Measurements from ENCODE around the gene GATAD2A. TPM values are rescaled to one million over a fixed set of nuclear protein-coding genes. Genes with fewer than 3 reads are reported as not detected.

GATAD2A gene
- total and polyA plus RNA-seq, 2 donors (not counting 1 experiment from before 2014, with no cell fraction given): 31.7 to 63.5 TPM

- Histone ChIP-seq H4K20me1 (ENCODE audit: control insufficient read depth, extremely low read depth, insufficient read depth, low read length) (no peaks in the 10 kb centered on the region), H3K36me3 (ENCODE audit: control insufficient read depth, insufficient read depth, low read length) (peaks cover 24% of the 10 kb centered on the region), H3K4me3 (replicated peaks in 1 of 4; ENCODE audit: control extremely low read depth in 1 of 4, insufficient read depth in 1 of 4, low read depth in 3 of 4, low read length in 4 of 4) (no peak overlapping the region), H3K4me1 (ENCODE audit: control insufficient read depth, extremely low read depth, insufficient read depth, low read length) (peaks cover 25% of the 10 kb centered on the region), H3K27me3 (ENCODE audit: control insufficient read depth, insufficient read depth, low read length) (no peaks in the 10 kb centered on the region), H3K27ac (ENCODE audit: insufficient read depth, low read length) (no peak overlapping the region), H3K9ac (ENCODE audit: insufficient read depth, low read length) (no peak overlapping the region), H2AFZ (ENCODE audit: low read length) (no peak overlapping the region), H3K9me3 (ENCODE audit: control insufficient read depth, insufficient read depth, low read depth, low read length) (no peaks in the 10 kb centered on the region), H3K79me2 (ENCODE audit: control insufficient read depth, insufficient read depth, low read length) (peaks cover 39% of the 10 kb centered on the region), H3K4me2 (ENCODE audit: extremely low read depth, insufficient read depth, low read length) (no peak overlapping the region)
- no peak for DNase-seq (ENCODE audit: low read depth in 2 of 2)
- TF ChIP-seq EZH2 (IDR thresholded peaks at IDR 0.05; ENCODE audit: low read length, missing control alignments) (no peak), CTCF (conservative IDR thresholded peaks at IDR 0.05 in 1 of 2, IDR thresholded peaks at IDR 0.05 in 1 of 2; ENCODE audit: low read depth in 1 of 2, low read length in 2 of 2) (no peak)
Observed at GRCh38 chr19:19491321-19492025, 86.0 kb downstream of the GATAD2A start.

- Histone ChIP-seq H3K4me3 (replicated peaks in 1 of 4; ENCODE audit: control extremely low read depth in 1 of 4, insufficient read depth in 1 of 4, low read depth in 3 of 4, low read length in 4 of 4) (no peak overlapping the region), H3K9ac (ENCODE audit: insufficient read depth, low read length) (no peak overlapping the region), H3K4me2 (ENCODE audit: extremely low read depth, insufficient read depth, low read length) (no peak overlapping the region), H3K36me3 (ENCODE audit: control insufficient read depth, insufficient read depth, low read length) (peaks cover 27% of the 10 kb centered on the region), H4K20me1 (ENCODE audit: control insufficient read depth, extremely low read depth, insufficient read depth, low read length) (no peaks in the 10 kb centered on the region), H3K27me3 (ENCODE audit: control insufficient read depth, insufficient read depth, low read length) (no peaks in the 10 kb centered on the region), H3K4me1 (ENCODE audit: control insufficient read depth, extremely low read depth, insufficient read depth, low read length) (peaks cover 25% of the 10 kb centered on the region), H2AFZ (ENCODE audit: low read length) (no peak overlapping the region), H3K9me3 (ENCODE audit: control insufficient read depth, insufficient read depth, low read depth, low read length) (no peaks in the 10 kb centered on the region), H3K27ac (ENCODE audit: insufficient read depth, low read length) (no peak overlapping the region), H3K79me2 (ENCODE audit: control insufficient read depth, insufficient read depth, low read length) (peaks cover 33% of the 10 kb centered on the region)
- DNase-seq (ENCODE audit: low read depth in 2 of 2): no peak
- TF ChIP-seq EZH2 (IDR thresholded peaks at IDR 0.05; ENCODE audit: low read length, missing control alignments) (no peak), CTCF (conservative IDR thresholded peaks at IDR 0.05 in 1 of 2, IDR thresholded peaks at IDR 0.05 in 1 of 2; ENCODE audit: low read depth in 1 of 2, low read length in 2 of 2) (no peak)
Observed at GRCh38 chr19:19492026-19492610, 86.6 kb downstream of the GATAD2A start.

- Histone ChIP-seq H3K4me2 (ENCODE audit: extremely low read depth, insufficient read depth, low read length) (no peak overlapping the region), H3K27me3 (ENCODE audit: control insufficient read depth, insufficient read depth, low read length) (no peaks in the 10 kb centered on the region), H3K9ac (ENCODE audit: insufficient read depth, low read length) (no peak overlapping the region), H4K20me1 (ENCODE audit: control insufficient read depth, extremely low read depth, insufficient read depth, low read length) (no peaks in the 10 kb centered on the region), H3K9me3 (ENCODE audit: control insufficient read depth, insufficient read depth, low read depth, low read length) (no peaks in the 10 kb centered on the region), H3K79me2 (ENCODE audit: control insufficient read depth, insufficient read depth, low read length) (peaks cover 25% of the 10 kb centered on the region), H2AFZ (ENCODE audit: low read length) (no peak overlapping the region), H3K27ac (ENCODE audit: insufficient read depth, low read length) (no peak overlapping the region), H3K4me3 (replicated peaks in 1 of 4; ENCODE audit: control extremely low read depth in 1 of 4, insufficient read depth in 1 of 4, low read depth in 3 of 4, low read length in 4 of 4) (no peak overlapping the region), H3K4me1 (ENCODE audit: control insufficient read depth, extremely low read depth, insufficient read depth, low read length) (peaks cover 13% of the 10 kb centered on the region), H3K36me3 (ENCODE audit: control insufficient read depth, insufficient read depth, low read length) (peaks cover 35% of the 10 kb centered on the region)
- DNase-seq (ENCODE audit: low read depth in 2 of 2): no peak
- no peak for TF ChIP-seq CTCF (conservative IDR thresholded peaks at IDR 0.05 in 1 of 2, IDR thresholded peaks at IDR 0.05 in 1 of 2; ENCODE audit: low read depth in 1 of 2, low read length in 2 of 2)
- no peak for TF ChIP-seq EZH2 (IDR thresholded peaks at IDR 0.05; ENCODE audit: low read length, missing control alignments)
Observed at GRCh38 chr19:19493841-19494546, 88.5 kb downstream of the GATAD2A start.

Data from fibroblast of lung (primary cell).